Measurements from ENCODE around the gene DRC3.
"Not testable (repeated sequence)": the region's sequence is repeated elsewhere in the genome, so short reads cannot be mapped to it uniquely, and the experiment has no call there.

DRC3 gene

GRCh38 chr17:17940441-17940911, 32.2 kb upstream of the DRC3 start:
- no peak for DNase-seq (ENCODE audit: low read depth, low spot score)

- DNase-seq (ENCODE audit: low read depth, low spot score): no peak
These were observed 31.6 kb upstream of the DRC3 start for GRCh38 chr17:17941015-17941414.

GRCh38 chr17:17942846-17943245, 29.8 kb upstream of the DRC3 start:
- no peak for DNase-seq (ENCODE audit: low read depth, low spot score)

- no peak for DNase-seq (ENCODE audit: low read depth, low spot score)
These were observed 29.2 kb upstream of the DRC3 start for GRCh38 chr17:17943281-17943984.

- DNase-seq (ENCODE audit: low read depth, low spot score): no peak
These were observed 28.4 kb upstream of the DRC3 start for GRCh38 chr17:17944242-17944641.

GRCh38 chr17:17944743-17945142, 27.9 kb upstream of the DRC3 start:
- DNase-seq (ENCODE audit: low read depth, low spot score): no peak

- DNase-seq (ENCODE audit: low read depth, low spot score): no peak
These were observed 26.6 kb upstream of the DRC3 start for GRCh38 chr17:17946093-17946492.

GRCh38 chr17:17947309-17947708, 25.4 kb upstream of the DRC3 start:
- no peak for DNase-seq (ENCODE audit: low read depth, low spot score)

- no peak for DNase-seq (ENCODE audit: low read depth, low spot score)
These were observed 24.7 kb upstream of the DRC3 start for GRCh38 chr17:17947966-17948365.

GRCh38 chr17:17950347-17950746, 22.3 kb upstream of the DRC3 start:
- no peak for DNase-seq (ENCODE audit: low read depth, low spot score)

GRCh38 chr17:17950806-17951205, 21.9 kb upstream of the DRC3 start:
- DNase-seq (ENCODE audit: low read depth, low spot score): no peak

- no peak for DNase-seq (ENCODE audit: low read depth, low spot score)
These were observed 21.1 kb upstream of the DRC3 start for GRCh38 chr17:17951524-17951923.

- no peak for DNase-seq (ENCODE audit: low read depth, low spot score)
These were observed 20.0 kb upstream of the DRC3 start for GRCh38 chr17:17952691-17953090.

- DNase-seq (ENCODE audit: low read depth, low spot score): no peak
These were observed 18.6 kb upstream of the DRC3 start for GRCh38 chr17:17954079-17954478.

- DNase-seq (ENCODE audit: low read depth, low spot score): not testable (repeated sequence)
These were observed 16.8 kb upstream of the DRC3 start for GRCh38 chr17:17955790-17956341.

GRCh38 chr17:17957584-17957916, 15.1 kb upstream of the DRC3 start:
- no peak for DNase-seq (ENCODE audit: low read depth, low spot score)

- DNase-seq (ENCODE audit: low read depth, low spot score): no peak
These were observed 13.7 kb upstream of the DRC3 start for GRCh38 chr17:17958982-17959381.

GRCh38 chr17:17959520-17960361, 12.9 kb upstream of the DRC3 start:
- no peak for DNase-seq (ENCODE audit: low read depth, low spot score)

GRCh38 chr17:17960500-17961030, 12.1 kb upstream of the DRC3 start:
- DNase-seq (ENCODE audit: low read depth, low spot score): no peak

GRCh38 chr17:17963066-17963465, 9.6 kb upstream of the DRC3 start:
- no peak for DNase-seq (ENCODE audit: low read depth, low spot score)

GRCh38 chr17:17963694-17964436, 8.8 kb upstream of the DRC3 start:
- DNase-seq (ENCODE audit: low read depth, low spot score): no peak

GRCh38 chr17:17964710-17965109, 8.0 kb upstream of the DRC3 start:
- no peak for DNase-seq (ENCODE audit: low read depth, low spot score)
